GM04504 (cell line): ENCODE data around the gene SPNS3.

Experiments
- DNase-seq: peaks from one replicate; pipeline ENCODE4 v3.0.0-alpha.2; 2012; ENCODE audit warnings: low read depth

Gene SPNS3

GRCh38 chr17:4508207-4508606 is 74.5 kb downstream of the SPNS3 start:
- DNase-seq = no peak

- DNase-seq = no peak
These were observed 75.7 kb downstream of the SPNS3 start for GRCh38 chr17:4509401-4509800.

- DNase-seq = no peak
These were observed 76.3 kb downstream of the SPNS3 start for GRCh38 chr17:4509923-4510617.

- no peak for DNase-seq
These were observed 76.8 kb downstream of the SPNS3 start for GRCh38 chr17:4510618-4510941.

GRCh38 chr17:4511199-4511932 is 77.6 kb downstream of the SPNS3 start:
- DNase-seq = no peak

GRCh38 chr17:4512156-4513112 is 78.7 kb downstream of the SPNS3 start:
- DNase-seq = no peak

- DNase-seq = no peak
These were observed 79.6 kb downstream of the SPNS3 start for GRCh38 chr17:4513113-4514032.

- DNase-seq = no peak
These were observed 80.5 kb downstream of the SPNS3 start for GRCh38 chr17:4514206-4514605.

- DNase-seq = no peak
These were observed 81.0 kb downstream of the SPNS3 start for GRCh38 chr17:4514779-4515178.

GRCh38 chr17:4515501-4515900 is 81.8 kb downstream of the SPNS3 start:
- DNase-seq = no peak

GRCh38 chr17:4516735-4517134 is 83.0 kb downstream of the SPNS3 start:
- DNase-seq = no peak

- DNase-seq = no peak
These were observed 85.2 kb downstream of the SPNS3 start for GRCh38 chr17:4518901-4519300.

- no peak for DNase-seq
These were observed 85.6 kb downstream of the SPNS3 start for GRCh38 chr17:4519361-4519788.

- no peak for DNase-seq
These were observed 86.5 kb downstream of the SPNS3 start for GRCh38 chr17:4520060-4520893.

- DNase-seq = peak; percentile 21
These were observed 87.3 kb downstream of the SPNS3 start for GRCh38 chr17:4520894-4521600.

GRCh38 chr17:4522661-4523060 is 88.9 kb downstream of the SPNS3 start:
- DNase-seq = no peak

GRCh38 chr17:4523946-4524345 is 90.2 kb downstream of the SPNS3 start:
- DNase-seq = no peak

- no peak for DNase-seq
These were observed 92.1 kb downstream of the SPNS3 start for GRCh38 chr17:4525691-4526397.

- no peak for DNase-seq
These were observed 93.4 kb downstream of the SPNS3 start for GRCh38 chr17:4527134-4527533.
